Esophagus muscularis mucosa (tissue), 4 donors: ENCODE results near the gene FDX2. TPM values are rescaled to one million over a fixed set of nuclear protein-coding genes. Genes with fewer than 3 reads are reported as not detected.

ENCODE experiments used
- DNase-seq: peaks from one replicate; pipeline ENCODE4 v3.0.0-alpha.2; 2017; ENCODE audit errors: extremely low spot score
- H3K27ac ChIP-seq, 4 donors: fragments of 200-600 bp; sonication (generic); replicated peaks in 1 of 4; 1 replicate in 3 of 4; 2 replicates in 1 of 4; pipeline ENCODE4 v1.5.1; 2016 to 2019; ENCODE audit warnings: mild to moderate bottlenecking in 1 of 4
- H3K27me3 ChIP-seq, 4 donors: fragments of 200-600 bp; sonication (generic); one replicate each; pipeline versions ENCODE4 v1.5.1 to v1.6.0; 2016 to 2019
- H3K36me3 ChIP-seq, 4 donors: fragments of 200-600 bp; sonication (generic); one replicate each; pipeline ENCODE4 v1.5.1; 2016 to 2019
- H3K4me1 ChIP-seq, 4 donors: fragments of 200-600 bp; sonication (generic); one replicate each; pipeline ENCODE4 v1.5.1; 2016 to 2019
- H3K4me3 ChIP-seq, 4 donors: fragments of 200-600 bp; sonication (generic); 1 replicate in 2 of 4; 2 replicates in 2 of 4; pipeline ENCODE4 v1.5.1; 2016 to 2019; ENCODE audit warnings: mild to moderate bottlenecking in 4 of 4, moderate library complexity in 1 of 4
- H3K9me3 ChIP-seq, 4 donors: fragments of 200-600 bp; sonication (generic); 1 replicate in 3 of 4; 2 replicates in 1 of 4; pipeline ENCODE4 v1.5.1; 2016 to 2019
- CTCF ChIP-seq, 3 experiments: fragments of 200-600 bp in 2 of 3; fragments of 450-650 bp in 1 of 3; sonication (generic) in 2 of 3; IDR thresholded peaks; one replicate each; pipeline ENCODE4 v1.5.1; 2017 to 2019; ENCODE audit warnings: antibody characterized with exemption in 3 of 3, mild to moderate bottlenecking in 2 of 3, moderate library complexity in 1 of 3
- EP300 ChIP-seq: sonication (generic); formaldehyde crosslinking; IDR thresholded peaks from one replicate; pipeline ENCODE4 v1.6.1; 2017; ENCODE audit warnings: antibody characterized with exemption
- POLR2A ChIP-seq: fragments of 450-650 bp; IDR thresholded peaks from one replicate; pipeline ENCODE4 v1.6.1; 2017; ENCODE audit warnings: antibody characterized with exemption, moderate library complexity, mild to moderate bottlenecking, low read depth
- POLR2AphosphoS5 ChIP-seq, 2 donors: sonication (generic); formaldehyde crosslinking; IDR thresholded peaks; one replicate each; pipeline ENCODE4 v1.6.1; 2017; ENCODE audit warnings: antibody characterized with exemption in 2 of 2
- WGBS: methylation state at CpG from one replicate; pipeline ENCODE4 v1.1.5; 2018; 5-methylcytosine and 5-hydroxymethylcytosine counted together
- intact Hi-C: fragments of 100-400 bp; cut with DNase I; formaldehyde crosslinking; loops from one replicate; pipeline ENCODE4 v1.15.1; 2023
- total RNA-seq, 4 donors: library from RNA; depleted of rRNA; stranded (reverse); fragments of >200 nt; gene quantifications; one replicate each; pipeline versions ENCODE4 v1.1.0 to v1.2.1, GENCODE V29; 2016

FDX2 gene
- total RNA-seq, 4 donors from 2014 or later: 16.6 to 29.6 (median 26.5) TPM

GRCh38 chr19:10317045-10317856 is 1.4 kb upstream of the FDX2 start:
- peaks cover 14 to 23% (median 18%) of the 10 kb centered on the region in 4 donors for H3K4me1 ChIP-seq
- peaks cover 48 to 68% (median 61%) of the 10 kb centered on the region in 4 donors for H3K36me3 ChIP-seq
- DNase-seq: no peak
- H3K27ac ChIP-seq: no peak overlapping the region
- no peaks in the 10 kb centered on the region for H3K9me3 ChIP-seq
- H3K4me3 ChIP-seq: no peak overlapping the region
- H3K27me3 ChIP-seq: no peaks in the 10 kb centered on the region
- WGBS: 67% methylated on average over 12 of the region's 29 CpGs
- intact Hi-C loops: no loop called here
- TF ChIP-seq EP300 (no peak), POLR2AphosphoS5 (IDR thresholded peaks at IDR 0.05) (no peak), CTCF (IDR thresholded peaks at IDR 0.05) (no peak), POLR2A (no peak)

GRCh38 chr19:10316229-10317044 is 622 bp upstream of the FDX2 start:
- no peak for TF ChIP-seq POLR2AphosphoS5 (IDR thresholded peaks at IDR 0.05)
- TF ChIP-seq POLR2A: no peak
- TF ChIP-seq CTCF (IDR thresholded peaks at IDR 0.05): no peak
- no peak for TF ChIP-seq EP300
- WGBS: 62% methylated on average over 17 of the region's 19 CpGs
- intact Hi-C loops: no loop called here
- Histone ChIP-seq H3K4me3 (peak overlapping the region; percentile 80 to 93 (median 92)), H3K27me3 (no peaks in the 10 kb centered on the region), H3K9me3 (no peaks in the 10 kb centered on the region), H3K27ac (peak overlapping the region; percentile 59 to 76 (median 70)), H3K4me1 (peaks cover 14 to 23% (median 18%) of the 10 kb centered on the region in 4 donors), H3K36me3 (peaks cover 41 to 60% (median 53%) of the 10 kb centered on the region in 4 donors)
- no peak for DNase-seq

GRCh38 chr19:10309423-10309822 is 6.4 kb downstream of the FDX2 start, which contains the start of gene ZGLP1:
Gene ZGLP1 (minus strand): TSS chr19:10309815.
- Histone ChIP-seq H3K36me3 (peaks cover 0 to 28% (median 16%) of the 10 kb centered on the region in 4 donors), H3K4me1 (peaks cover under 1 to 3% (median under 1%) of the 10 kb centered on the region in 4 donors), H3K4me3 (no peak within 1 kb of the TSS), H3K27ac (no peak within 1 kb of the TSS), H3K9me3 (no peaks in the 10 kb centered on the region), H3K27me3 (no peaks in the 10 kb centered on the region)
- 92% methylated on average over 18 of the region's 24 CpGs for WGBS
- intact Hi-C loops: no loop called here
- TF ChIP-seq CTCF (IDR thresholded peaks at IDR 0.05): no peak
- TF ChIP-seq POLR2AphosphoS5 (IDR thresholded peaks at IDR 0.05): no peak
- no peak for TF ChIP-seq POLR2A
- no peak for TF ChIP-seq EP300
- DNase-seq: no peak

- H3K27me3 ChIP-seq: peaks cover 0 to 17% (median 0%) of the 10 kb centered on the region in 4 donors
- H3K27ac ChIP-seq: no peak overlapping the region
- H3K36me3 ChIP-seq: peaks cover 0 to 23% (median 13%) of the 10 kb centered on the region in 4 donors
- WGBS: 90% methylated on average over 5 of the region's 5 CpGs
- no peaks in the 10 kb centered on the region for H3K9me3 ChIP-seq
- no peak for DNase-seq
- intact Hi-C loops: no loop called here
- TF ChIP-seq EP300 (no peak), CTCF (IDR thresholded peaks at IDR 0.05) (no peak), POLR2A (no peak), POLR2AphosphoS5 (IDR thresholded peaks at IDR 0.05) (no peak)
- H3K4me3 ChIP-seq: no peak overlapping the region
- no peaks in the 10 kb centered on the region for H3K4me1 ChIP-seq
These were observed 9.5 kb downstream of the FDX2 start for GRCh38 chr19:10306327-10306726.
